ENCODE data around the gene FMNL3.
A peak's percentile ranks its signal among the peaks of the same experiment; 100 is the strongest.
"Not testable (repeated sequence)": the region's sequence is repeated elsewhere in the genome, so short reads cannot be mapped to it uniquely, and the experiment has no call there.

The FMNL3 gene

GRCh38 chr12:49721355-49721754 is 14.2 kb upstream of the FMNL3 start:
- DNase-seq; in situ Hi-C loops (cut with HindIII; ENCODE audit: low pct_ligation_motif_present, low pct_unique_long_range_greater_than_20kb, low sequenced_read_pairs): not testable (repeated sequence)

- no peak for DNase-seq
- in situ Hi-C loops (cut with HindIII; ENCODE audit: low pct_ligation_motif_present, low pct_unique_long_range_greater_than_20kb, low sequenced_read_pairs), result no loop called here
Measured at GRCh38 chr12:49720214-49720613, 13.0 kb upstream of the FMNL3 start.

GRCh38 chr12:49717800-49718199 is 10.6 kb upstream of the FMNL3 start:
- in situ Hi-C loops (cut with HindIII; ENCODE audit: low pct_ligation_motif_present, low pct_unique_long_range_greater_than_20kb, low sequenced_read_pairs); DNase-seq: not testable (repeated sequence)

GRCh38 chr12:49716553-49716952 is 9.3 kb upstream of the FMNL3 start:
- no peak for DNase-seq
- in situ Hi-C loops (cut with HindIII; ENCODE audit: low pct_ligation_motif_present, low pct_unique_long_range_greater_than_20kb, low sequenced_read_pairs), result no loop called here

- DNase-seq; in situ Hi-C loops (cut with HindIII; ENCODE audit: low pct_ligation_motif_present, low pct_unique_long_range_greater_than_20kb, low sequenced_read_pairs): not testable (repeated sequence)
Measured at GRCh38 chr12:49713952-49714351, 6.7 kb upstream of the FMNL3 start.

- in situ Hi-C loops (cut with HindIII; ENCODE audit: low pct_ligation_motif_present, low pct_unique_long_range_greater_than_20kb, low sequenced_read_pairs), result no loop called here
- no peak for DNase-seq
Measured at GRCh38 chr12:49708851-49709250, 1.6 kb upstream of the FMNL3 start.

- no peak for DNase-seq
Measured at GRCh38 chr12:49707812-49708147, 575 bp upstream of the FMNL3 start.

GRCh38 chr12:49706351-49707127 is 666 bp downstream of the FMNL3 start:
- DNase-seq, result peak; percentile 22
- in situ Hi-C loops (cut with HindIII; ENCODE audit: low pct_ligation_motif_present, low pct_unique_long_range_greater_than_20kb, low sequenced_read_pairs), result no loop called here

More at GRCh38 chr12:49707812-49708147, 575 bp upstream of the FMNL3 start:
- in situ Hi-C loops (cut with HindIII; ENCODE audit: low pct_ligation_motif_present, low pct_unique_long_range_greater_than_20kb, low sequenced_read_pairs), result no loop called here

- peak; percentile 78 for DNase-seq
- in situ Hi-C loops (cut with HindIII; ENCODE audit: low pct_ligation_motif_present, low pct_unique_long_range_greater_than_20kb, low sequenced_read_pairs), result no loop called here
Measured at GRCh38 chr12:49705479-49706134, 1.6 kb downstream of the FMNL3 start.

GRCh38 chr12:49703647-49704137 is 3.5 kb downstream of the FMNL3 start:
- peak; percentile 29 for DNase-seq
- in situ Hi-C loops (cut with HindIII; ENCODE audit: low pct_ligation_motif_present, low pct_unique_long_range_greater_than_20kb, low sequenced_read_pairs), result no loop called here

- in situ Hi-C loops (cut with HindIII; ENCODE audit: low pct_ligation_motif_present, low pct_unique_long_range_greater_than_20kb, low sequenced_read_pairs), result no loop called here
- DNase-seq, result no peak
Measured at GRCh38 chr12:49702676-49703215, 4.5 kb downstream of the FMNL3 start.

- in situ Hi-C loops (cut with HindIII; ENCODE audit: low pct_ligation_motif_present, low pct_unique_long_range_greater_than_20kb, low sequenced_read_pairs), result no loop called here
Measured at GRCh38 chr12:49702009-49702408, 5.2 kb downstream of the FMNL3 start.

GRCh38 chr12:49698619-49699545 is 8.3 kb downstream of the FMNL3 start:
- in situ Hi-C loops (cut with HindIII; ENCODE audit: low pct_ligation_motif_present, low pct_unique_long_range_greater_than_20kb, low sequenced_read_pairs), result no loop called here

More at GRCh38 chr12:49702009-49702408, 5.2 kb downstream of the FMNL3 start:
- DNase-seq, result no peak

GRCh38 chr12:49697808-49698207 is 9.4 kb downstream of the FMNL3 start:
- in situ Hi-C loops (cut with HindIII; ENCODE audit: low pct_ligation_motif_present, low pct_unique_long_range_greater_than_20kb, low sequenced_read_pairs), result no loop called here
- DNase-seq, result no peak

More at GRCh38 chr12:49698619-49699545, 8.3 kb downstream of the FMNL3 start:
- peak; percentile 79 for DNase-seq

- no peak for DNase-seq
- in situ Hi-C loops (cut with HindIII; ENCODE audit: low pct_ligation_motif_present, low pct_unique_long_range_greater_than_20kb, low sequenced_read_pairs), result no loop called here
Measured at GRCh38 chr12:49696723-49697122, 10.5 kb downstream of the FMNL3 start.

GRCh38 chr12:49693931-49694444 is 13.2 kb downstream of the FMNL3 start:
- in situ Hi-C loops (cut with HindIII; ENCODE audit: low pct_ligation_motif_present, low pct_unique_long_range_greater_than_20kb, low sequenced_read_pairs), result no loop called here
- no peak for DNase-seq

- in situ Hi-C loops (cut with HindIII; ENCODE audit: low pct_ligation_motif_present, low pct_unique_long_range_greater_than_20kb, low sequenced_read_pairs), result no loop called here
- DNase-seq, result no peak
Measured at GRCh38 chr12:49692851-49693250, 14.4 kb downstream of the FMNL3 start.

- DNase-seq, result no peak
- in situ Hi-C loops (cut with HindIII; ENCODE audit: low pct_ligation_motif_present, low pct_unique_long_range_greater_than_20kb, low sequenced_read_pairs), result no loop called here
Measured at GRCh38 chr12:49689785-49690184, 17.4 kb downstream of the FMNL3 start.
